ENCODE data around the gene SYNE1. TPM values are rescaled to one million over a fixed set of nuclear protein-coding genes. Genes with fewer than 3 reads are reported as not detected.

Gene SYNE1
- total and polyA plus RNA-seq, 4 donors, result 10.2 to 105 (median 24.5) TPM

DNA sequence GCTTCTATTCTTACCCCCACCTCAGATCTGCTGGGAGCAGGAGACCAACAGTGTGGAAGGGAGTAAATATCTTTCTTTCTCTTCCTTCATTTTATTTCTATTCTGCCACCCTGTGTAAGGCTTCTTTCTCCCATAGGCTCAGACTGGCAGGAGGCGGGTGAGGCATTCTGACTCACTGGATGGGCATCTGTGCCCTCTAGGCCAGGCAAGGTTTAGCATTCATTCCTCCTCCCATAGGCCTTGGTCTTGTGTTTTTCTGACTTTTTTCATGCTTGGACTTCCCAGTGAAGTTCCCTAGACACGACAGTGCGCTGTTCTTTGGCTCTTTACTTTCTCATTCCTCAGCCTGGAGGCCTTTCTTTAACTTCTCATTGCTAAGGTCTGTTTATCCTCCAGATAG lies 235.2 kb downstream of the SYNE1 start:
- H3K4me3 ChIP-seq (ENCODE audit: low read depth in 1 of 3, low read length in 3 of 3), result no peak overlapping the region
- H3K4me1 ChIP-seq (ENCODE audit: control insufficient read depth in 4 of 4, insufficient read depth in 4 of 4, low read length in 3 of 4), result no peaks in the 10 kb centered on the region
- WGBS, result 96% methylated on average over 3 of the region's 3 CpGs
- H3K27me3 ChIP-seq (ENCODE audit: control insufficient read depth in 4 of 4, insufficient read depth in 4 of 4, low read length in 3 of 4), result no peaks in the 10 kb centered on the region
- no peaks in the 10 kb centered on the region for H3K9me3 ChIP-seq (ENCODE audit: control insufficient read depth in 4 of 4, low read length in 3 of 4)
- DNase-seq (ENCODE audit: low spot score), result no peak
- H3K27ac ChIP-seq (ENCODE audit: low read depth in 1 of 2, low read length in 2 of 2), result no peak overlapping the region
- TF ChIP-seq, protein P1, sequence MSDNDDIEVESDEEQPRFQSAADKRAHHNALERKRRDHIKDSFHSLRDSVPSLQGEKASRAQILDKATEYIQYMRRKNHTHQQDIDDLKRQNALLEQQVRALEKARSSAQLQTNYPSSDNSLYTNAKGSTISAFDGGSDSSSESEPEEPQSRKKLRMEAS (IDR thresholded peaks at IDR 0.05), result no peak
- TF ChIP-seq, protein P2, sequence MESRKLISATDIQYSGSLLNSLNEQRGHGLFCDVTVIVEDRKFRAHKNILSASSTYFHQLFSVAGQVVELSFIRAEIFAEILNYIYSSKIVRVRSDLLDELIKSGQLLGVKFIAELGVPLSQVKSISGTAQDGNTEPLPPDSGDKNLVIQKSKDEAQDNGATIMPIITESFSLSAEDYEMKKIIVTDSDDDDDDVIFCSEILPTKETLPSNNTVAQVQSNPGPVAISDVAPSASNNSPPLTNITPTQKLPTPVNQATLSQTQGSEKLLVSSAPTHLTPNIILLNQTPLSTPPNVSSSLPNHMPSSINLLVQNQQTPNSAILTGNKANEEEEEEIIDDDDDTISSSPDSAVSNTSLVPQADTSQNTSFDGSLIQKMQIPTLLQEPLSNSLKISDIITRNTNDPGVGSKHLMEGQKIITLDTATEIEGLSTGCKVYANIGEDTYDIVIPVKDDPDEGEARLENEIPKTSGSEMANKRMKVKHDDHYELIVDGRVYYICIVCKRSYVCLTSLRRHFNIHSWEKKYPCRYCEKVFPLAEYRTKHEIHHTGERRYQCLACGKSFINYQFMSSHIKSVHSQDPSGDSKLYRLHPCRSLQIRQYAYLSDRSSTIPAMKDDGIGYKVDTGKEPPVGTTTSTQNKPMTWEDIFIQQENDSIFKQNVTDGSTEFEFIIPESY (IDR thresholded peaks at IDR 0.05), result no peak
- TF ChIP-seq NR2F2 (IDR thresholded peaks at IDR 0.05), result no peak
- no peak for TF ChIP-seq GABPA (IDR thresholded peaks at IDR 0.05 in 1 of 2, conservative IDR thresholded peaks at IDR 0.05 in 1 of 2)
- TF ChIP-seq HNF4A (conservative IDR thresholded peaks at IDR 0.05), result no peak
- TF ChIP-seq FOXA2 (IDR thresholded peaks at IDR 0.05), result no peak
- TF ChIP-seq HNF4G (IDR thresholded peaks at IDR 0.05), result no peak
- H3K36me3 ChIP-seq (ENCODE audit: control insufficient read depth in 4 of 4, insufficient read depth in 3 of 4, low read depth in 1 of 4, low read length in 3 of 4), result peaks cover 0 to 1% (median 0%) of the 10 kb centered on the region in 4 donors
- no peak overlapping the region for H3K9ac ChIP-seq (ENCODE audit: low read depth in 1 of 2, low read length in 2 of 2)

DNA sequence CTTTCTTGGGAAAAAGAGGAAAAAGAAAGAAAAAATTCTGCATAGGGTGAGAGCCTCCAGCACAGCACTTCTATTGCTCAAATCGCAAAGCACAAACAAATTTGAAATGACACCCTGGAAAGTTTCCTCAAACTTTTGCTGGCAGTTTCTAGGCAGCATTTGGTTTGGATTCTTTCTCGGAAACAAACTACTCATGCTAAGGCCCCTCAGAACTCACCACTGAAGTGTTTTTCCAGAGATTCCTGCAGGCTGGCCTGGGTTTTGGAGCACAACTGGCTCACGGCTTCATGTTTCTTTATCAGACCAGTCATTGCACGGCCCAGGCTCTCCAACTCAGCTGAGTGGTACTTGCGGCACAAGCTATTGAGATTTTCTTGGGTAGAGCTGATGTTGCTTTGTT lies 237.8 kb downstream of the SYNE1 start:
- no peaks in the 10 kb centered on the region for H3K36me3 ChIP-seq (ENCODE audit: control insufficient read depth in 4 of 4, insufficient read depth in 3 of 4, low read depth in 1 of 4, low read length in 3 of 4)
- H3K9me3 ChIP-seq (ENCODE audit: control insufficient read depth in 4 of 4, low read length in 3 of 4), result no peaks in the 10 kb centered on the region
- no peak overlapping the region for H3K27ac ChIP-seq (ENCODE audit: low read depth in 1 of 2, low read length in 2 of 2)
- H3K27me3 ChIP-seq (ENCODE audit: control insufficient read depth in 4 of 4, insufficient read depth in 4 of 4, low read length in 3 of 4), result no peaks in the 10 kb centered on the region
- no peaks in the 10 kb centered on the region for H3K4me1 ChIP-seq (ENCODE audit: control insufficient read depth in 4 of 4, insufficient read depth in 4 of 4, low read length in 3 of 4)
- WGBS, result 87% methylated on average over 5 of the region's 5 CpGs
- H3K4me3 ChIP-seq (ENCODE audit: low read depth in 1 of 3, low read length in 3 of 3), result no peak overlapping the region
- TF ChIP-seq, protein P3, sequence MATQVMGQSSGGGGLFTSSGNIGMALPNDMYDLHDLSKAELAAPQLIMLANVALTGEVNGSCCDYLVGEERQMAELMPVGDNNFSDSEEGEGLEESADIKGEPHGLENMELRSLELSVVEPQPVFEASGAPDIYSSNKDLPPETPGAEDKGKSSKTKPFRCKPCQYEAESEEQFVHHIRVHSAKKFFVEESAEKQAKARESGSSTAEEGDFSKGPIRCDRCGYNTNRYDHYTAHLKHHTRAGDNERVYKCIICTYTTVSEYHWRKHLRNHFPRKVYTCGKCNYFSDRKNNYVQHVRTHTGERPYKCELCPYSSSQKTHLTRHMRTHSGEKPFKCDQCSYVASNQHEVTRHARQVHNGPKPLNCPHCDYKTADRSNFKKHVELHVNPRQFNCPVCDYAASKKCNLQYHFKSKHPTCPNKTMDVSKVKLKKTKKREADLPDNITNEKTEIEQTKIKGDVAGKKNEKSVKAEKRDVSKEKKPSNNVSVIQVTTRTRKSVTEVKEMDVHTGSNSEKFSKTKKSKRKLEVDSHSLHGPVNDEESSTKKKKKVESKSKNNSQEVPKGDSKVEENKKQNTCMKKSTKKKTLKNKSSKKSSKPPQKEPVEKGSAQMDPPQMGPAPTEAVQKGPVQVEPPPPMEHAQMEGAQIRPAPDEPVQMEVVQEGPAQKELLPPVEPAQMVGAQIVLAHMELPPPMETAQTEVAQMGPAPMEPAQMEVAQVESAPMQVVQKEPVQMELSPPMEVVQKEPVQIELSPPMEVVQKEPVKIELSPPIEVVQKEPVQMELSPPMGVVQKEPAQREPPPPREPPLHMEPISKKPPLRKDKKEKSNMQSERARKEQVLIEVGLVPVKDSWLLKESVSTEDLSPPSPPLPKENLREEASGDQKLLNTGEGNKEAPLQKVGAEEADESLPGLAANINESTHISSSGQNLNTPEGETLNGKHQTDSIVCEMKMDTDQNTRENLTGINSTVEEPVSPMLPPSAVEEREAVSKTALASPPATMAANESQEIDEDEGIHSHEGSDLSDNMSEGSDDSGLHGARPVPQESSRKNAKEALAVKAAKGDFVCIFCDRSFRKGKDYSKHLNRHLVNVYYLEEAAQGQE (IDR thresholded peaks at IDR 0.05), result no peak
- TF ChIP-seq FOXA1 (IDR thresholded peaks at IDR 0.05) (no peak), EGR1 (IDR thresholded peaks at IDR 0.05; ENCODE audit: low read depth in 2 of 2) (no peak), HNF4A (conservative IDR thresholded peaks at IDR 0.05) (no peak), FOXA2 (IDR thresholded peaks at IDR 0.05) (no peak), NR2F2 (IDR thresholded peaks at IDR 0.05) (no peak), GABPA (IDR thresholded peaks at IDR 0.05 in 1 of 2, conservative IDR thresholded peaks at IDR 0.05 in 1 of 2) (no peak)
- TF ChIP-seq, protein P2 (IDR thresholded peaks at IDR 0.05), result no peak
- DNase-seq (ENCODE audit: low spot score), result no peak
- H3K9ac ChIP-seq (ENCODE audit: low read depth in 1 of 2, low read length in 2 of 2), result no peak overlapping the region
